Osteoblast (primary cell): ENCODE results near the gene VIPR2. TPM values are rescaled to one million over a fixed set of nuclear protein-coding genes. Genes with fewer than 3 reads are reported as not detected.
"Not testable (repeated sequence)": the region's sequence is repeated elsewhere in the genome, so short reads cannot be mapped to it uniquely, and the experiment has no call there.

Experiments
- DNase-seq: peaks from one replicate; pipeline ENCODE4 v3.0.0; 2011; ENCODE audit warnings: low spot score, mixed read lengths; ENCODE audit not compliant: insufficient read length; ENCODE audit errors: missing footprints
- H2AFZ ChIP-seq: 2 replicates; pipeline ENCODE4 v1.6.0; 2011; ENCODE audit warnings: mild to moderate bottlenecking, low read length
- H3K27ac ChIP-seq: 2 replicates; pipeline ENCODE4 v1.5.1; 2011; ENCODE audit warnings: mild to moderate bottlenecking, low read depth, low read length, moderate library complexity
- H3K27me3 ChIP-seq: 2 replicates; pipeline ENCODE4 v1.6.0; 2012; ENCODE audit warnings: mild to moderate bottlenecking, control low read depth, inconsistent platforms, low read length, moderate library complexity; ENCODE audit not compliant: insufficient read depth
- H3K36me3 ChIP-seq: 2 replicates; pipeline ENCODE4 v1.5.1; 2011; ENCODE audit warnings: mild to moderate bottlenecking, low read length, control low read depth, moderate library complexity; ENCODE audit not compliant: insufficient read depth
- H3K4me1 ChIP-seq: 2 replicates; pipeline ENCODE4 v1.5.1; 2011; ENCODE audit warnings: mild to moderate bottlenecking, low read length, control low read depth, moderate library complexity; ENCODE audit not compliant: insufficient read depth
- H3K4me2 ChIP-seq: 2 replicates; pipeline ENCODE4 v1.6.0; 2011; ENCODE audit warnings: mild to moderate bottlenecking, low read length; ENCODE audit not compliant: insufficient read depth
- H3K4me3 ChIP-seq: fragments of 200-600 bp; sonication (generic); 3 replicates; pipeline ENCODE4 v1.5.1; 2012; ENCODE audit warnings: mild to moderate bottlenecking, low read length, inconsistent platforms; ENCODE audit not compliant: insufficient read depth
- H3K79me2 ChIP-seq: 2 replicates; pipeline ENCODE4 v1.6.0; 2012; ENCODE audit warnings: mild to moderate bottlenecking, low read length, control low read depth, inconsistent platforms; ENCODE audit not compliant: insufficient read depth
- H3K9me3 ChIP-seq: 2 replicates; pipeline ENCODE4 v1.5.1; 2011; ENCODE audit warnings: low read depth, low read length, control low read depth
- H4K20me1 ChIP-seq: 2 replicates; pipeline ENCODE4 v1.6.0; 2012; ENCODE audit warnings: mild to moderate bottlenecking, low read length, control low read depth; ENCODE audit not compliant: insufficient read depth
- total RNA-seq: library from RNA; depleted of rRNA; stranded (reverse); fragments of >200 nt; gene quantifications from 2 replicates; pipeline ENCODE4 v1.2.3, GENCODE V29; 2012
- TF ChIP-seq, protein P1 (sequence below): IDR thresholded peaks from 2 replicates; pipeline ENCODE4 v1.5.1; 2011; ENCODE audit warnings: mild to moderate bottlenecking, low read depth, low read length, moderate library complexity; ENCODE audit errors: extremely low read depth

The VIPR2 gene
- total RNA-seq, 1 donor = not detected

DNA sequence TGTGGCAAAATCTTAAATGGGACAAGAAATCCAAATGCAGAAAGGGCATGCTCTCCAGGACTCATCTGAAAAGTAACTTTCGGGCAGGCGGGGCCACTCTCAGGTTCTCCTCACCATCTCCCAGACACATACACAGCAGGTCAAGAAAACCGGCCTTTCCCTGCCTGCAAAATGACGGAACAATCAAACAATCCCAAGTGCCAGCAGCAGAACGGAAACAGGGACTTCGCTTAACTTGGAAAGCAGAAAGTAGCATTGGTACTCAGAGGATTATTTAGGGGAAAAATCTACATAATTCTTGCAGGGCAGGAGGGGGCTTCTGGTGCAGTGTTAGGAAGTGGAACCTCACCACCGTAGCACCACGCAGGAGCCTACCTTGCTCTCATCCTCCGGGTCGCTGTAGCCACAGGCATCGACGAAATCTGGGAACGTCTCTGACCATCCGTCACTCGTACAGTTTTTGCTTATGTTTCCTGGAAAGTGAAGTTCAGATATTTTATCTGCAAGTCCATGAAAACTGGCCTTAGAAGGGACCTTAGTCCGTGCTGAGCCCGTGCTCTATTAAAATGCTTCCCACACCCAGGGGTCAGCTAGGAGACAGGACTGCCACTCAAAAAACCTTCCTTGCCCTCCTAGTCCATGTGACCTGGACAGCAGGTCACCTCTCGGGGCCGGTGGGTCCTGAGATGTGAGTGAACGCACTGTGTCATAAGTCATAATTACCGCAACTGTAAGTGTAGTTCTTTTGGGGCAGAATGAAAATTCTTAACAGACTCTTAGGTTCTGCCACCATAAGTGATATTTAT lies 41.1 kb downstream of the VIPR2 start:
- no peak overlapping the region for H3K27ac ChIP-seq
- peak; percentile 71 for DNase-seq
- TF ChIP-seq, protein P1, sequence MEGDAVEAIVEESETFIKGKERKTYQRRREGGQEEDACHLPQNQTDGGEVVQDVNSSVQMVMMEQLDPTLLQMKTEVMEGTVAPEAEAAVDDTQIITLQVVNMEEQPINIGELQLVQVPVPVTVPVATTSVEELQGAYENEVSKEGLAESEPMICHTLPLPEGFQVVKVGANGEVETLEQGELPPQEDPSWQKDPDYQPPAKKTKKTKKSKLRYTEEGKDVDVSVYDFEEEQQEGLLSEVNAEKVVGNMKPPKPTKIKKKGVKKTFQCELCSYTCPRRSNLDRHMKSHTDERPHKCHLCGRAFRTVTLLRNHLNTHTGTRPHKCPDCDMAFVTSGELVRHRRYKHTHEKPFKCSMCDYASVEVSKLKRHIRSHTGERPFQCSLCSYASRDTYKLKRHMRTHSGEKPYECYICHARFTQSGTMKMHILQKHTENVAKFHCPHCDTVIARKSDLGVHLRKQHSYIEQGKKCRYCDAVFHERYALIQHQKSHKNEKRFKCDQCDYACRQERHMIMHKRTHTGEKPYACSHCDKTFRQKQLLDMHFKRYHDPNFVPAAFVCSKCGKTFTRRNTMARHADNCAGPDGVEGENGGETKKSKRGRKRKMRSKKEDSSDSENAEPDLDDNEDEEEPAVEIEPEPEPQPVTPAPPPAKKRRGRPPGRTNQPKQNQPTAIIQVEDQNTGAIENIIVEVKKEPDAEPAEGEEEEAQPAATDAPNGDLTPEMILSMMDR = no peak
- no peaks in the 10 kb centered on the region for H3K4me1 ChIP-seq
- H3K79me2 ChIP-seq = no peaks in the 10 kb centered on the region
- no peaks in the 10 kb centered on the region for H4K20me1 ChIP-seq
- H3K36me3 ChIP-seq = no peaks in the 10 kb centered on the region
- no peak overlapping the region for H3K4me2 ChIP-seq
- no peaks in the 10 kb centered on the region for H3K27me3 ChIP-seq
- no peaks in the 10 kb centered on the region for H3K9me3 ChIP-seq
- H2AFZ ChIP-seq = no peak overlapping the region
- H3K4me3 ChIP-seq = no peak overlapping the region

DNA sequence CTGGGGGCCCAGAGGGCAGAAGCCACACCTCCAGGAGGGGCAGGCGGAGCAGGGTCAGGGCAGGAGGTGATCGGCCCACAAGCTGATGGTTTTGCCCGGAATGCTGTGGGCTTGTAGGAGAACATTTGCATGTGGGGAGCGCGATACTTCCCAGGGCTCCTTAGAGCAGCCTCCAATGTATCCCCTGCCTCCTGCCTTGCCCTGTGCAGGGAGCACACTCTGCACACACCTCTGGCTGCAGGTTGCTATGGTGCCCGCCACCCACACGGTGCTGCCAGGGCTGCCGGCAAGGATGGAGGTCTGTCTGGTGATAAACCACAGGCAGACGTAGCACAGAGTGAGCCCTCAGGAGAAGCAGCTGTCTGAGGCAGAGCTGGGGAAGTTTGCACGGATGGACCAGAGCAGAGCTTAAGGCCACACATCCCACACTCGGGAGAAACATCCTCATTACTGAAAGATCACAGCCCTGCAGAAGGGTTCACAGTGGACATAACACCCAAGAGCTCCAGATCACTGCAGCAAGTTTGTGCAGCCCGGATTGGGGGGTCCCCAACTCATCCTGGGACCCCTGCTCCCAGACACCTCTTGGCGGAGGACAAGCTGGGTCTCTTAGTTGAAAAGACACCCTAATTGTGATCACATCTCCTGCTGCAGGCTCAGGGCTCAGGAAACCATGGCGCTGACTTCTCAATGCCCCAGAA lies 41.8 kb downstream of the VIPR2 start:
- DNase-seq = peak; percentile 73
- H3K27me3 ChIP-seq = no peaks in the 10 kb centered on the region
- no peaks in the 10 kb centered on the region for H3K36me3 ChIP-seq
- TF ChIP-seq, protein P1 = no peak
- no peak overlapping the region for H3K4me2 ChIP-seq
- H3K79me2 ChIP-seq = no peaks in the 10 kb centered on the region
- no peak overlapping the region for H2AFZ ChIP-seq
- no peak overlapping the region for H3K4me3 ChIP-seq
- H4K20me1 ChIP-seq = no peaks in the 10 kb centered on the region
- no peak overlapping the region for H3K27ac ChIP-seq
- H3K9me3 ChIP-seq = no peaks in the 10 kb centered on the region
- no peaks in the 10 kb centered on the region for H3K4me1 ChIP-seq

DNA sequence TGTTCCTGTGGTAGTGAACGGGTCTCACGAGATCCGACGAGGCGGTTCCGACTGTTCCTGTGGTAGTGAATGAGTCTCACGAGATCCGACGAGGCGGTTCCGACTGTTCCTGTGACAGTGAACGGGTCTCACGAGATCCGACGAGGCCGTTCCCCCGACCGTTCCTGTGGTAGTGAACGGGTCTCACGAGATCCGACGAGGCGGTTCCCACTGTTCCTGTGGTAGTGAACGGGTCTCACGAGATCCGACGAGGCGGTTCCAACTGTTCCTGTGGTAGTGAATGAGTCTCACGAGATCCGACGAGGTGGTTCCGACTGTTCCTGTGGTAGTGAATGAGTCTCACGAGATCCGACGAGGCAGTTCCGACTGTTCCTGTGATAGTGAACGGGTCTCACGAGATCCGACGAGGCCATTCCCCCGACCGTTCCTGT lies 43.0 kb downstream of the VIPR2 start:
- H3K4me1 ChIP-seq, H3K36me3 ChIP-seq, H3K4me3 ChIP-seq, H3K27ac ChIP-seq, H3K4me2 ChIP-seq, H3K79me2 ChIP-seq, H3K9me3 ChIP-seq, DNase-seq, H2AFZ ChIP-seq, H4K20me1 ChIP-seq, H3K27me3 ChIP-seq: not testable (repeated sequence)

DNA sequence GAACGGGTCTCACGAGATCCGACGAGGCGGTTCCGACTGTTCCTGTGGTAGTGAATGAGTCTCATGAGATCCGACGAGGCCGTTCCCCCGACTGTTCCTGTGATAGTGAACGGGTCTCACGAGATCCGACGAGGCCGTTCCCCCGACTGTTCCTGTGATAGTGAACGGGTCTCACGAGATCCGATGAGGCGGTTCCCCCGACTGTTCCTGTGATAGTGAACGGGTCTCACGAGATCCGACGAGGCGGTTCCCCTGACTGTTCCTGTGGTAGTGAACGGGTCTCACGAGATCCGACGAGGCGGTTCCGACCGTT lies 43.6 kb downstream of the VIPR2 start:
- not testable (repeated sequence) for H3K4me3 ChIP-seq, H3K4me1 ChIP-seq, H2AFZ ChIP-seq, H3K27me3 ChIP-seq, H3K36me3 ChIP-seq, H3K9me3 ChIP-seq, H4K20me1 ChIP-seq, H3K4me2 ChIP-seq, H3K27ac ChIP-seq, DNase-seq, H3K79me2 ChIP-seq

DNA sequence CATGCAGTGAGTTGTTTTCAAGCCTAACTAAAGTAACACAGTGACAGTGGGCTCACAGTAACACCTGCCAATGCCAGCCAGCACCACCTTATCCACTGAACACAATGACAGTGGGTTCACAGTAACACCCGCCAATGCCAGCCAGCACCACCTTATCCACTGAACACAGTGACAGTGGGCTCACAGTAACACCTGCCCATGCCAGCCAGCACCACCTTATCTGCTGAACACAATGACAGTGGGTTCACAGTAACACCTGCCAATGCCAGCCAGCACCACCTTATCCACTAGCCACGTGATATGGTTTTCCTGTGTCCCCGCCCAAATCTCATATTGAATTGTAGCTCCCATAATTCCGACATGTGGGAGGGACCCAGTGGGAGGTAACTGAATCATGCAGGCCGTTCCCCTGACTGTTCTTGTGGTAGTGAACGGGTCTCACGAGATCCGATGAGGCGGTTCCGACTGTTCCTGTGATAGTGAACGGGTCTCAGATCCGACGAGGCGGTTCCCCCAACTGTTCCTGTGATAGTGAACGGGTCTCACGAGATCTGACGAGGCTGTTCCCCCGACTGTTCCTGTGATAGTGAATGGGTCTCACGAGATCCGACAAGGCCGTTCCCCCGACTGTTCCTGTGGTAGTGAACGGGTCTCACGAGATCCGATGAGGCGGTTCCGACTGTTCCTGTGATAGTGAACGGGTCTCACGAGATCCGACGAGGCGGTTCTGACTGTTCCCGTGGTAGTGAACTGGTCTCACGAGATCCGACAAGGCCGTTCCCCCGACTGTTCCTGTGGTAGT lies 44.2 kb downstream of the VIPR2 start:
- H4K20me1 ChIP-seq, H3K27me3 ChIP-seq, H3K4me2 ChIP-seq, H3K79me2 ChIP-seq, H2AFZ ChIP-seq, DNase-seq, H3K36me3 ChIP-seq, H3K4me3 ChIP-seq, H3K27ac ChIP-seq, H3K4me1 ChIP-seq, H3K9me3 ChIP-seq: not testable (repeated sequence)
